ENCODE measurements around the gene TMEM186. TPM values are rescaled to one million over a fixed set of nuclear protein-coding genes. Genes with fewer than 3 reads are reported as not detected.

TMEM186 gene
- total RNA-seq, 4 donors from 2014 or later, result 1.8 to 10.3 (median 9.7) TPM; not detected in 1

GRCh38 chr16:8808613-8809353 is 11.3 kb upstream of the TMEM186 start:
- Histone ChIP-seq H3K4me1 (no peaks in the 10 kb centered on the region), H3K27ac (no peak overlapping the region), H3K9me3 (no peaks in the 10 kb centered on the region), H3K36me3 (peaks cover 0 to 96% (median 47%) of the 10 kb centered on the region in 4 donors), H3K27me3 (no peaks in the 10 kb centered on the region), H3K4me3 (no peak overlapping the region)
- TF ChIP-seq POLR2AphosphoS5 (IDR thresholded peaks at IDR 0.05) (no peak), EP300 (IDR thresholded peaks at IDR 0.05; ENCODE audit: low read depth) (no peak), POLR2A (IDR thresholded peaks at IDR 0.05) (no peak), CTCF (IDR thresholded peaks at IDR 0.05) (no peak)
- intact Hi-C loops (cut with DNase I; ENCODE audit: low total_unique reads), result no loop called here
- in situ Hi-C loops (cut with MboI; ENCODE audit: low pct_ligation_motif_present in 1 of 4, low pct_unique_long_range_greater_than_20kb in 1 of 4, low sequenced_read_pairs in 3 of 4), result loop anchor here in 1 of 4 donors (10.0 kb wide), 1 partner anchor 66 kb away; no protein-coding TSS in a partner anchor
- 90 to 92% methylated on average over 2 to 11 of the region's 11 CpGs for WGBS, 2 donors (ENCODE audit: low coverage in 1 of 2)
- no peak for DNase-seq

- H3K4me3 ChIP-seq, result no peak overlapping the region
- no peak overlapping the region for H3K27ac ChIP-seq
- DNase-seq, result no peak
- 93 to 94% methylated on average over 3 of the region's 3 CpGs for WGBS, 2 donors (ENCODE audit: low coverage in 1 of 2)
- intact Hi-C loops (cut with DNase I; ENCODE audit: low total_unique reads) (no loop called here), in situ Hi-C loops (cut with MboI; ENCODE audit: low pct_ligation_motif_present in 1 of 4, low pct_unique_long_range_greater_than_20kb in 1 of 4, low sequenced_read_pairs in 3 of 4) (loop anchor here in 1 of 4 donors (10.0 kb wide), 1 partner anchor 67 kb away; no protein-coding TSS in a partner anchor)
- no peaks in the 10 kb centered on the region for H3K27me3 ChIP-seq
- H3K4me1 ChIP-seq, result no peaks in the 10 kb centered on the region
- H3K9me3 ChIP-seq, result no peaks in the 10 kb centered on the region
- TF ChIP-seq POLR2AphosphoS5 (IDR thresholded peaks at IDR 0.05), result no peak
- TF ChIP-seq CTCF (IDR thresholded peaks at IDR 0.05), result no peak
- TF ChIP-seq POLR2A (IDR thresholded peaks at IDR 0.05), result no peak
- TF ChIP-seq EP300 (IDR thresholded peaks at IDR 0.05; ENCODE audit: low read depth), result no peak
- peaks cover 0 to 97% (median 47%) of the 10 kb centered on the region in 4 donors for H3K36me3 ChIP-seq
These were observed 10.6 kb upstream of the TMEM186 start for GRCh38 chr16:8808009-8808408.

GRCh38 chr16:8807189-8807588 is 9.8 kb upstream of the TMEM186 start:
- no peak overlapping the region for H3K4me3 ChIP-seq
- H3K36me3 ChIP-seq, result peaks cover 0 to 97% (median 45%) of the 10 kb centered on the region in 4 donors
- no peaks in the 10 kb centered on the region for H3K9me3 ChIP-seq
- no peak for DNase-seq
- TF ChIP-seq POLR2A (IDR thresholded peaks at IDR 0.05) (no peak), CTCF (IDR thresholded peaks at IDR 0.05) (no peak), POLR2AphosphoS5 (IDR thresholded peaks at IDR 0.05) (no peak), EP300 (IDR thresholded peaks at IDR 0.05; ENCODE audit: low read depth) (no peak)
- in situ Hi-C loops (cut with MboI; ENCODE audit: low pct_ligation_motif_present in 1 of 4, low pct_unique_long_range_greater_than_20kb in 1 of 4, low sequenced_read_pairs in 3 of 4) (loop anchor here in 1 of 4 donors (10.0 kb wide), 1 partner anchor 68 kb away; no protein-coding TSS in a partner anchor), intact Hi-C loops (cut with DNase I; ENCODE audit: low total_unique reads) (no loop called here)
- no peaks in the 10 kb centered on the region for H3K27me3 ChIP-seq
- no peak overlapping the region for H3K27ac ChIP-seq
- WGBS, 2 donors (ENCODE audit: low coverage in 1 of 2), result 96 to 100% methylated on average over 1 to 5 of the region's 5 CpGs
- H3K4me1 ChIP-seq, result peaks cover 0 to under 1% (median 0%) of the 10 kb centered on the region in 4 donors

GRCh38 chr16:8806272-8806983 is 9.0 kb upstream of the TMEM186 start:
- in situ Hi-C loops (cut with MboI; ENCODE audit: low pct_ligation_motif_present in 1 of 4, low pct_unique_long_range_greater_than_20kb in 1 of 4, low sequenced_read_pairs in 3 of 4) (loop anchor here in 1 of 4 donors (10.0 kb wide), 1 partner anchor 68 kb away; no protein-coding TSS in a partner anchor), intact Hi-C loops (cut with DNase I; ENCODE audit: low total_unique reads) (no loop called here)
- Histone ChIP-seq H3K27me3 (no peaks in the 10 kb centered on the region), H3K36me3 (peaks cover 0 to 93% (median 43%) of the 10 kb centered on the region in 4 donors), H3K27ac (no peak overlapping the region), H3K4me1 (peaks cover 0 to 6% (median 2%) of the 10 kb centered on the region in 4 donors), H3K4me3 (no peak overlapping the region), H3K9me3 (no peaks in the 10 kb centered on the region)
- DNase-seq, result no peak
- TF ChIP-seq POLR2AphosphoS5 (IDR thresholded peaks at IDR 0.05) (no peak), EP300 (IDR thresholded peaks at IDR 0.05; ENCODE audit: low read depth) (no peak), CTCF (IDR thresholded peaks at IDR 0.05) (no peak), POLR2A (IDR thresholded peaks at IDR 0.05) (no peak)
- WGBS, 2 donors (ENCODE audit: low coverage in 1 of 2), result 92 to 94% methylated on average over 13 of the region's 13 CpGs

Measured in transverse colon (tissue), 4 donors.